CD4-positive, alpha-beta T cell treated with Interleukin-4 for 4 hours (primary cell): ENCODE results near the gene NR3C1.

Experiments
- DNase-seq: peaks from one replicate; pipeline ENCODE4 v3.0.0-alpha.2; 2020

NR3C1 gene

GRCh38 chr5:143249851-143250250, 153.6 kb downstream of the NR3C1 start:
- DNase-seq: no peak

DNA sequence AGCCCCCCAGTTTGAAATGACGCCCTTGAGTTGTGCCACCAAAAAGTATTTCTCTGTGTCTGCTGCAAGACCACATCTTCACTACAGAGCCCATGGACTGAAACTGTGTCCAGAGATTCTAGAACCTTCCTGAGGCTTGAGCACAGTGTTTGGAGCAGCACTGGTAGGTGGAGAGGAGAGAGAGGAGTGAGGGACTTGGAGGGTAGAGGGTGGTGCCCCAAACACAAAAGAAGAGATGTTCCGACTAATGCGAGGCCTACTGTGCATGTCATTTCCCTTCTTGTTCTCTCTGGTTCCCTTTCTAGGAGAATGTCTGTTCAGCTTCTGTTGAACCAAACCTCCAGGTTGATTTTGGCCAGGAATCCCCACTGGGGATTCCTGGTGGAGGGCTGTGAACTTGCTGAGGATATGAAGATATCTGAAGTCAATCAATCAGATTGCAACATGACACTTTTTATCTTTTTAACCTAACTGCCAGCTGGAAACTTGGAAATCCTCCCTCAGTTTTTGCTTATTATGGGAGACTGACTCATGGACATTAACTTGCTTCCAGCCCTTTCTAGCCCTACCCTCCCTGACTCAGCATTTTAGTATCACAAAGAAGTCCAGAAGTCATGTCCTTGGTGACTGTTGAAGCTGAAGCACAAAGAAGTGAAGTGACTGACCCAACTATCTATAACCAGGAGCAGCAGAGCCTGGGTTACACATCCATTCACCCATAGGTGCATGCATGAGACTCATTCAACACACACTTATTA, 154.5 kb downstream of the NR3C1 start:
- no peak for DNase-seq

- no peak for DNase-seq
These were observed 155.1 kb downstream of the NR3C1 start for GRCh38 chr5:143248391-143248790.

- no peak for DNase-seq
These were observed 156.2 kb downstream of the NR3C1 start for GRCh38 chr5:143247134-143247815.

- no peak for DNase-seq
These were observed 157.4 kb downstream of the NR3C1 start for GRCh38 chr5:143245929-143246561.

DNA sequence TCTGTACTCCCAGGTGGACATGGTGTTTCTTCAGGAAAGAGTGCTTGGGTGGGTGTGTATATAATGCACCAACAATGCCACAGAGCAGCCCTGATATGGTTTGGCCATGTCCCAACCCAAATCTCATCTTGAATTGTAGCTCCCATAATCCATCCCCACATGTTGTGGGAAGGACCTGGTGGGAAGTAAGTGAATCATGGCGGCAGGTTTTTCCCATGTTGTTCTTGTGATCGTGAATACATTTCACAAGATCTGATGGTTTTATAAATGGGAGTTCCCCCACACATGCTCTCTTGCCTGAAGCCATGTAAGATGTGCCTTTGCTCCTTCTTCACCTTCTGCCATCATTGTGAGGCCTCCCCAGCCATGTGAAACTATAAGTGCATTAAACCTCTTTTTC, 158.5 kb downstream of the NR3C1 start:
- no peak for DNase-seq

GRCh38 chr5:143244000-143244736, 159.3 kb downstream of the NR3C1 start:
- no peak for DNase-seq

DNA sequence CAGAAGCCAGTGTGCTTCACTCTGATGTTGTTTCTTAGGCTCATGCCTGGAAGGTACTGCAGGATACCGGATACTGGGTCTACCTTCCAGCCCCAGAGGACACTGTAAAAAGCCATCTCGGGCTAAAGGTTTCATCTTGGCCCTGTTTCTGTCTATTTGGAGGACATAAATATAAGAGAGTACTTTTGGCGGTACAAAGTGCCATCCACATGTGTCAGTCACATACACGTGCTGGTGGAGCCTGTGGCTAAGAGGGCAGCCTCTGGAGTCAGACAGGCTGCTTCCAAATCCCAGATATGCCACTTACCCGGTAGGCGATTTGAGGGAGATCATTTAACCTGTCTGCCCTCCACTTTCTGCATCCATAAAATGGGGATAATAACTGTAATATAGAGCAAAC, 160.4 kb downstream of the NR3C1 start:
- no peak for DNase-seq

GRCh38 chr5:143241892-143242291, 161.6 kb downstream of the NR3C1 start:
- no peak for DNase-seq

GRCh38 chr5:143239882-143240518, 163.5 kb downstream of the NR3C1 start:
- no peak for DNase-seq

GRCh38 chr5:143238620-143239019, 164.9 kb downstream of the NR3C1 start:
- DNase-seq: no peak

GRCh38 chr5:143237664-143238063, 165.8 kb downstream of the NR3C1 start:
- DNase-seq: no peak

GRCh38 chr5:143236682-143237081, 166.8 kb downstream of the NR3C1 start:
- no peak for DNase-seq

DNA sequence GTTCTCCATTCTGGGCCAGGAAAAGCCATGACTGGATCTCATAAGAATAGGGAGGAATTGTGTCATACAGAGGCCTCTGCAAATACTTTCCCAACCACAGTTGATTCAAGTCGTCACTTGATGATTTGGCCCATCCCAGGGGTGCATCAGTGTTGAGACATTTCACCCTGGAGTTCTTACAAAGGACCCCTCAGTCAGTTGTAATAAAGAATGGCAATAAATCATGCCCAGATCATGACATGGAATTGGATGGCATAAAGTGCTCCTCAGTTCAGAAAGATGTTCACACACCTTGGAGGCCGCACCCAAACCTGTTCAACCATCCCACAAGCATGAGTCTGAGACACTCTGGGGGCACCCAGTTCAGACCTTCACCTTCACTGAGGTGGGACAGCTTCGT, 168.1 kb downstream of the NR3C1 start:
- DNase-seq: no peak

- DNase-seq: no peak
These were observed 169.2 kb downstream of the NR3C1 start for GRCh38 chr5:143234162-143234842.

DNA sequence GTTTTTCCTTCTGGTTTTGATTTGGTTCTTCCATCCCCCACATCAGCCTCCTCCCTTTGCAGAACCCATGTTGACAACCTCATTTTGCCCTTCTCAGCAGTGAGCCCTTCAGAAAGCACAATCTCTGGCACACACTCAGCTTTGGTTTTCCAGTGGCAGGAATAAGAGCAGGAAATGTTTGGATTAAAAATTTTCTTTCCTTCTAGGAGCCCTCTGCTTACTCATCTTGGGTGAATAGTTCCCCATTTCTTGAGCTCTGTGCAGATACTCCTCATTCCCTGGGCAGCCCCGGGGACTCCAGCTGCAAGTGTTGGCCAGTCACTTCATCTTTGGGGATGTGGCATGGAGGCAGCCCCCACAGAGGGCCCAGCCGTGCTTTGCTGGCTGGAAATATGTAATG, 170.5 kb downstream of the NR3C1 start:
- no peak for DNase-seq

DNA sequence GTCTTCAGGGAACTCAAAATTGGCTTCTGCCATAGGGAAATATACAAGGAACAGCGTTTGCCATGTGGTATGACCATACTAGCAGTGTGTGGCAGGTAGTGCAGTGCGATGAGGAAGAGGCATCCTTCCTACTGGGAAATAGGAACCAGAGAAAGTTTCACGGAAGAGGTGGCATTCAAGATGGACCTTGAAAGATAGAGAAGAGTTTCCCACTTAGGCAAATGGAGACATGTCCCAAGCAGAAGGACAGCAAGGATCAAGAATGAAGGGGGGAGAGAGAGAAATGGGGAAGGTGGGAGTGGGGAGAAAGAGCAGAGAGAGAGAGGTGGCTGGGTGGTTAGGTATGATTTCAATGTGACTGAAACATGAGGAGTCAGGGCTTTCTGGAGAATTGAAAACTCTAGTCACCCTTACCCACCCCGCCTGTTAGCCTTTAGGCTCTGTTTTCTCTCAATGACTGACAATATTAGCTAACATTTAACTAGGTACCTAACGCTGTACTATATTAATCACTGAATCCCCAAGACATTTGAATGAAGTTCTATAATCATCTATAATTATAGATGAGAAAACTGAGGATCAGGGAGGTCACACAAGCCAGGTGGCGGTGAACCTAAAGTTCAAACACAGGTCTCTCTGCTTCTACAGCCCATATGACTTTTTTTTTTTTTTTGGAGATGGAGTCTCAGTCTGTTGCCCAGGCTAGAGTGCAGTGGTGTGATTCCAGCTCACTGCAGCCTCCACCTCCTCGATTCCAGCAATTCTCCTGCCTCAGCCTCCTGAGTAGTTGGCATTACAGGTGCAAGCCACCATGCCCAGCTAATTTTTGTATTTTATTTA, 171.3 kb downstream of the NR3C1 start:
- DNase-seq: no peak

GRCh38 chr5:143231416-143231815, 172.1 kb downstream of the NR3C1 start:
- no peak for DNase-seq

DNA sequence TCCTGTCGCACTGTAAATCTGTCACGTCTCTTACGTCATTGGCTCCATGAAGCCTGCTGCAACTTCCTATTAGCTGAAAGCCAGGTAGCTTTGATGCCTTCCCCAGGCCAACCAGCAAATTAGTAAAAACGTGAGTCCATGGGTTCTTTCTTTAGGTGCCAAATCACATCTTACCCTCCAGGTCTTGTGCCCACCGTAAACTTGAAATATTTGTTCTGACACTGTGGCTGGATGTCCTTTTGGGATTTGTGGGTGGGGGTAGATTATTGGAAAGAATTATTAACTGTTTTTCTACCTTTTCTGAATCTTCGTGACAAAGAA, 172.8 kb downstream of the NR3C1 start:
- DNase-seq: no peak

GRCh38 chr5:143229896-143230675, 173.4 kb downstream of the NR3C1 start:
- peak; percentile 68 for DNase-seq

- DNase-seq: no peak
These were observed 174.0 kb downstream of the NR3C1 start for GRCh38 chr5:143229426-143229895.
